HepG2 (cell line): ENCODE measurements around the gene PIWIL4. TPM values are rescaled to one million over a fixed set of nuclear protein-coding genes. Genes with fewer than 3 reads are reported as not detected.

Experiments used
- ATAC-seq: fragments of 200-7000 bp; cut with Tn5 transposase; 3 replicates; pipeline ENCODE4 v1.9.1; 2020; ENCODE audit warnings: mild to moderate bottlenecking, moderate library complexity
- BruUV-seq: library from RNA; stranded (reverse); fragments of 400-500 nt; replicated peaks from 2 replicates; lab custom pipeline; 2021; lab: Mats Ljungman, UMichigan
- CTCF ChIA-PET: fragments of 300-600 bp; formaldehyde crosslinking; extraction: SDS; loops from one replicate; lab custom pipeline; 2021; ENCODE audit warnings: low total read pairs, inconsistent platforms, low intra/inter-chr PET ratio; lab: Yijun Ruan, JAX
- POLR2A ChIA-PET: fragments of 350-600 bp; sonication (Branson Sonifier 250); formaldehyde crosslinking; loops from one replicate; lab custom pipeline; 2020; ENCODE audit warnings: antibody characterized with exemption, inconsistent platforms; lab: Yijun Ruan, JAX
- DNase-seq: peaks from one replicate; pipeline ENCODE4 v3.0.0-alpha.2; 2015; ENCODE audit warnings: low spot score
- FAIRE-seq: peaks from 3 replicates; lab custom pipeline; 2011; peaks lifted over from hg19 to GRCh38; lab: Jason Lieb, UNC
- H2AFZ ChIP-seq: one replicate; pipeline ENCODE4 v1.6.1; 2011; ENCODE audit warnings: low read length, inconsistent platforms
- H3K27ac ChIP-seq: fragments of 300-600 bp; 3 replicates; pipeline ENCODE4 v1.8.0; 2011; ENCODE audit warnings: mixed run types, mild to moderate bottlenecking, mixed read lengths, low read length, inconsistent platforms; ENCODE audit not compliant: insufficient read depth; ENCODE audit errors: extremely low read length
- H3K27me3 ChIP-seq, 2 experiments: fragments of 200-600 bp in 1 of 2; 2 replicates in 1 of 2; 3 replicates in 1 of 2; pipeline versions ENCODE4 v1.6.0 to v1.8.0; 2011; ENCODE audit warnings: low read length in 2 of 2, mild to moderate bottlenecking in 2 of 2, moderate library complexity in 2 of 2, inconsistent platforms in 1 of 2; ENCODE audit not compliant: insufficient read depth in 2 of 2, control insufficient read depth in 1 of 2
- H3K36me3 ChIP-seq, 2 experiments: fragments of 200-600 bp in 1 of 2; replicated peaks in 1 of 2; 2 replicates in 1 of 2; 3 replicates in 1 of 2; pipeline versions ENCODE4 v1.5.1 to v1.8.0; 2011; ENCODE audit warnings: low read length in 2 of 2, inconsistent platforms in 1 of 2; ENCODE audit not compliant: insufficient read depth in 2 of 2, control insufficient read depth in 1 of 2
- H3K4me1 ChIP-seq: 2 replicates; pipeline ENCODE4 v1.5.1; 2012; ENCODE audit warnings: low read length, inconsistent platforms; ENCODE audit not compliant: insufficient read depth
- H3K4me2 ChIP-seq: 2 replicates; pipeline ENCODE4 v1.6.0; 2011; ENCODE audit warnings: low read depth, low read length, inconsistent platforms
- H3K4me3 ChIP-seq, 3 experiments: fragments of 200-600 bp in 1 of 3; sonication (generic), shearing (Covaris generic) in 1 of 3; replicated peaks in 1 of 3; 2 replicates each; pipeline ENCODE4 v1.5.1; 2011 to 2016; ENCODE audit warnings: low read length in 3 of 3, inconsistent platforms in 2 of 3, low read depth in 2 of 3, mild to moderate bottlenecking in 2 of 3, control low read depth in 1 of 3, mixed read lengths in 1 of 3; ENCODE audit not compliant: insufficient read depth in 1 of 3
- H3K79me2 ChIP-seq: one replicate; pipeline ENCODE4 v1.6.1; 2011; ENCODE audit warnings: low read length, inconsistent platforms; ENCODE audit not compliant: insufficient read depth
- H3K9ac ChIP-seq: 2 replicates; pipeline ENCODE4 v1.6.0; 2011; ENCODE audit warnings: mild to moderate bottlenecking, low read depth, low read length, inconsistent platforms; ENCODE audit not compliant: insufficient read depth
- H3K9me3 ChIP-seq: 2 replicates; pipeline ENCODE4 v1.5.1; 2012; ENCODE audit warnings: mild to moderate bottlenecking, low read length
- H4K20me1 ChIP-seq: 2 replicates; pipeline ENCODE4 v1.6.0; 2011; ENCODE audit warnings: inconsistent platforms, mild to moderate bottlenecking, low read length, moderate library complexity; ENCODE audit not compliant: insufficient read depth
- AHDC1 ChIP-seq: sonication (generic); formaldehyde crosslinking; IDR thresholded peaks from 2 replicates; pipeline ENCODE4 v1.5.1; 2020; ENCODE audit warnings: mild to moderate bottlenecking, missing genetic modification reagents, borderline replicate concordance
- REPIN1 ChIP-seq: sonication (generic); formaldehyde crosslinking; IDR thresholded peaks from 2 replicates; pipeline ENCODE4 v1.8.0; 2022; ENCODE audit warnings: missing genetic modification reagents, low read depth, mild to moderate bottlenecking, borderline replicate concordance
- SALL2 ChIP-seq: sonication (generic); formaldehyde crosslinking; IDR thresholded peaks from 2 replicates; pipeline ENCODE4 v1.8.1; 2023; ENCODE audit warnings: mild to moderate bottlenecking, missing genetic modification reagents, inconsistent platforms
- ZNF850 ChIP-seq: sonication (generic); formaldehyde crosslinking; conservative IDR thresholded peaks from 2 replicates; pipeline ENCODE4 v1.9.0; 2021; ENCODE audit warnings: mild to moderate bottlenecking, missing genetic modification reagents
- WGBS: methylation state at CpG from one replicate; pipeline ENCODE4 v1.1.6; 2017; ENCODE audit warnings: low lambda C conversion rate; 5-methylcytosine and 5-hydroxymethylcytosine counted together
- in situ Hi-C: cut with HindIII; loops from 2 replicates; pipeline ENCODE4 v1.10.0; 2017; ENCODE audit warnings: low pct_unique_long_range_greater_than_20kb; ENCODE audit not compliant: extremely low pct_ligation_motif_present
- intact Hi-C: fragments of 100-400 bp; cut with micrococcal nuclease; formaldehyde crosslinking; loops from one replicate; pipeline ENCODE4 v1.10.0; 2022; ENCODE audit not compliant: unreplicated experiment
- polyA plus RNA-seq, 8 experiments: library from polyadenylated mRNA; depleted of rRNA in 3 of 8; stranded (reverse) in 7 of 8; unstranded in 1 of 8; fragments of >200 nt; fragmentation: Illumina TruSeq in 4 of 8; extraction: Trizol in 4 of 8; gene quantifications; 2 replicates each; pipeline versions ENCODE4 v1.2.1 to v1.2.3, GENCODE V29; 2011 to 2016; ENCODE audit warnings: low read depth in 4 of 8, missing spikeins in 1 of 8, mixed read lengths in 1 of 8; ENCODE audit not compliant: insufficient read depth in 1 of 8
- total RNA-seq, 5 experiments: library from RNA; depleted of rRNA; stranded (reverse); fragments of >200 nt; fragmentation: Illumina TruSeq; extraction: Trizol; gene quantifications; 2 replicates each; pipeline ENCODE4 v1.2.3, GENCODE V29; 2016; ENCODE audit warnings: low read depth in 1 of 5

Gene PIWIL4
- total and polyA plus RNA-seq, 2 of the 13 experiments (the other 11 are each of a cell fraction or from before 2014, with no cell fraction given) = 0.08 TPM; not detected in 1

- ChIA-PET POLR2A (no interaction called here), CTCF (no interaction called here)
- peaks cover 0 to 3% of the 10 kb centered on the region in 2 experiments; a peak in 1 of 5 replicates for H3K27me3 ChIP-seq
- in situ Hi-C loops = no loop called here
- WGBS = 23% methylated on average over 4 of the region's 4 CpGs
- DNase-seq = no peak
- H3K4me2 ChIP-seq = no peak overlapping the region
- TF ChIP-seq REPIN1 (CRISPR knock-in tag) = no peak
- no peak for TF ChIP-seq SALL2
- no peak for TF ChIP-seq ZNF850 (CRISPR knock-in tag)
- TF ChIP-seq AHDC1 = no peak
- no TSS peak for BruUV-seq
- H3K9me3 ChIP-seq = no peaks in the 10 kb centered on the region
- H3K27ac ChIP-seq = no peak overlapping the region
- no peak overlapping the region for H3K4me3 ChIP-seq
- no peak for ATAC-seq
- intact Hi-C loops = no loop called here
- H3K79me2 ChIP-seq = no peaks in the 10 kb centered on the region
- no peak overlapping the region for H2AFZ ChIP-seq
- no peak overlapping the region for H3K9ac ChIP-seq
- H4K20me1 ChIP-seq = no peaks in the 10 kb centered on the region
- H3K4me1 ChIP-seq = no peaks in the 10 kb centered on the region
- H3K36me3 ChIP-seq = no peaks in the 10 kb centered on the region
- FAIRE-seq = no peak
These were observed 101.9 kb downstream of the PIWIL4 start for GRCh38 chr11:94669023-94669422.

Other genes with a start within 250 kb of the PIWIL4 start
- 0.04 and 0.10 TPM in 2 replicates for gene GPR83, start 165.9 kb upstream of the PIWIL4 start, total RNA-seq (2016; rRNA removed; fragmentation: Illumina TruSeq; extraction: Trizol)
- gene GPR83, start 165.9 kb upstream of the PIWIL4 start, polyA plus RNA-seq (2011; rRNA removed) = 0.11 and 0.26 TPM in 2 replicates
- gene MRE11, start 73.5 kb upstream of the PIWIL4 start, total RNA-seq (2016; rRNA removed; fragmentation: Illumina TruSeq; extraction: Trizol) = 37.3 and 58.2 TPM in 2 replicates
- 5.2 and 7.2 TPM in 2 replicates for gene MRE11, start 73.5 kb upstream of the PIWIL4 start, polyA plus RNA-seq (2011; rRNA removed)
- gene ANKRD49, start 73.4 kb upstream of the PIWIL4 start, total RNA-seq (2016; rRNA removed; fragmentation: Illumina TruSeq; extraction: Trizol) = 14.2 and 18.0 TPM in 2 replicates
- 11.5 and 14.3 TPM in 2 replicates for gene ANKRD49, start 73.4 kb upstream of the PIWIL4 start, polyA plus RNA-seq (2011; rRNA removed)
- gene C11orf97, start 54.9 kb upstream of the PIWIL4 start, total RNA-seq (2016; rRNA removed; fragmentation: Illumina TruSeq; extraction: Trizol) = 0.35 TPM in 1 of 2 replicates, not detected in the other
- gene C11orf97, start 54.9 kb upstream of the PIWIL4 start, polyA plus RNA-seq (2011; rRNA removed) = not detected in 2 replicates
- gene FUT4, start 23.4 kb upstream of the PIWIL4 start, total RNA-seq (2016; rRNA removed; fragmentation: Illumina TruSeq; extraction: Trizol) = 0.35 and 0.60 TPM in 2 replicates
- 0.22 and 0.28 TPM in 2 replicates for gene FUT4, start 23.4 kb upstream of the PIWIL4 start, polyA plus RNA-seq (2011; rRNA removed)
- 0.20 and 0.24 TPM in 2 replicates for gene AMOTL1, start 201.0 kb downstream of the PIWIL4 start, total RNA-seq (2016; rRNA removed; fragmentation: Illumina TruSeq; extraction: Trizol)
- 0.01 and 0.03 TPM in 2 replicates for gene AMOTL1, start 201.0 kb downstream of the PIWIL4 start, polyA plus RNA-seq (2011; rRNA removed)